ENCODE data around the gene APOBEC3G.

GRCh38 chr22:39095971-39096370, 18.9 kb downstream of the APOBEC3G start:
- TF ChIP-seq CTCF (conservative IDR thresholded peaks at IDR 0.05) (no peak), ZFX (IDR thresholded peaks at IDR 0.05) (no peak)

Data from C4-2B (cell line).